ENCODE measurements around the gene VPS37D. TPM values are rescaled to one million over a fixed set of nuclear protein-coding genes. Genes with fewer than 3 reads are reported as not detected.

Gene VPS37D
- total and polyA plus RNA-seq, 2 experiments from 2014 or later: 5.6 to 9.5 TPM

MicroRNAs within 50 kb of the gene (microRNA counts, 767-probe panel; counts per million panel counts)
- microRNA hsa-miR-4284: not detected

Small RNA genes lying within 50 kb of the gene (microRNA-seq; reads per million reads assigned to microRNA genes)
- gene MIR4284: not detected

Small RNA genes lying within 50 kb of the gene (small RNA-seq; reads per million reads assigned to genes)
- not detected for gene MIR4284

Other genes starting within 250 kb of the VPS37D start
- 0.70 and 1.2 TPM in 2 replicates for gene FZD9, start 234.1 kb upstream of the VPS37D start, total RNA-seq
- gene FZD9, start 234.1 kb upstream of the VPS37D start, polyA plus RNA-seq: 2.5 and 2.8 TPM in 2 replicates
- gene BAZ1B, start 145.5 kb upstream of the VPS37D start, total RNA-seq: 40.7 and 44.7 TPM in 2 replicates
- 16.7 TPM in 2 replicates for gene BAZ1B, start 145.5 kb upstream of the VPS37D start, polyA plus RNA-seq
- gene BCL7B, start 110.1 kb upstream of the VPS37D start, total RNA-seq: 34.5 and 44.7 TPM in 2 replicates
- gene BCL7B, start 110.1 kb upstream of the VPS37D start, polyA plus RNA-seq: 54.0 and 60.3 TPM in 2 replicates
- 72.8 and 73.6 TPM in 2 replicates for gene TBL2, start 89.3 kb upstream of the VPS37D start, total RNA-seq
- 55.5 and 62.1 TPM in 2 replicates for gene TBL2, start 89.3 kb upstream of the VPS37D start, polyA plus RNA-seq
- 20.9 and 21.7 TPM in 2 replicates for gene MLXIPL, start 43.3 kb upstream of the VPS37D start, total RNA-seq
- gene MLXIPL, start 43.3 kb upstream of the VPS37D start, polyA plus RNA-seq: 45.5 and 46.7 TPM in 2 replicates
- gene DNAJC30, start 15.6 kb downstream of the VPS37D start, total RNA-seq: 3.0 and 4.7 TPM in 2 replicates
- 13.9 and 15.3 TPM in 2 replicates for gene DNAJC30, start 15.6 kb downstream of the VPS37D start, polyA plus RNA-seq
- gene BUD23, start 15.8 kb downstream of the VPS37D start, total RNA-seq: 35.9 and 44.3 TPM in 2 replicates
- 112 and 131 TPM in 2 replicates for gene BUD23, start 15.8 kb downstream of the VPS37D start, polyA plus RNA-seq
- 22.8 and 23.7 TPM in 2 replicates for gene STX1A, start 51.8 kb downstream of the VPS37D start, total RNA-seq
- gene STX1A, start 51.8 kb downstream of the VPS37D start, polyA plus RNA-seq: 27.1 and 39.2 TPM in 2 replicates
- gene ABHD11, start 71.0 kb downstream of the VPS37D start, total RNA-seq: 30.7 and 33.0 TPM in 2 replicates
- 90.9 and 110 TPM in 2 replicates for gene ABHD11, start 71.0 kb downstream of the VPS37D start, polyA plus RNA-seq
- 53.7 and 60.7 TPM in 2 replicates for gene CLDN3, start 102.4 kb downstream of the VPS37D start, total RNA-seq
- gene CLDN3, start 102.4 kb downstream of the VPS37D start, polyA plus RNA-seq: 125 and 142 TPM in 2 replicates
- gene CLDN4, start 163.2 kb downstream of the VPS37D start, total RNA-seq: 532 and 570 TPM in 2 replicates
- gene CLDN4, start 163.2 kb downstream of the VPS37D start, polyA plus RNA-seq: 880 and 909 TPM in 2 replicates
- 1.6 and 2.6 TPM in 2 replicates for gene METTL27, start 174.7 kb downstream of the VPS37D start, total RNA-seq
- gene METTL27, start 174.7 kb downstream of the VPS37D start, polyA plus RNA-seq: 6.5 and 11.4 TPM in 2 replicates
- gene TMEM270, start 193.3 kb downstream of the VPS37D start, total RNA-seq: 1.1 TPM in 1 of 2 replicates, not detected in the other
- 0.30 and 0.47 TPM in 2 replicates for gene TMEM270, start 193.3 kb downstream of the VPS37D start, polyA plus RNA-seq